ENCODE measurements around the gene LRRC43. TPM values are rescaled to one million over a fixed set of nuclear protein-coding genes. Genes with fewer than 3 reads are reported as not detected.

The LRRC43 gene
- total and polyA plus RNA-seq, 10 of the 15 experiments (the other 5 are each of a cell fraction or from before 2014, with no cell fraction given) = 0.23 TPM; not detected in 9

DNA sequence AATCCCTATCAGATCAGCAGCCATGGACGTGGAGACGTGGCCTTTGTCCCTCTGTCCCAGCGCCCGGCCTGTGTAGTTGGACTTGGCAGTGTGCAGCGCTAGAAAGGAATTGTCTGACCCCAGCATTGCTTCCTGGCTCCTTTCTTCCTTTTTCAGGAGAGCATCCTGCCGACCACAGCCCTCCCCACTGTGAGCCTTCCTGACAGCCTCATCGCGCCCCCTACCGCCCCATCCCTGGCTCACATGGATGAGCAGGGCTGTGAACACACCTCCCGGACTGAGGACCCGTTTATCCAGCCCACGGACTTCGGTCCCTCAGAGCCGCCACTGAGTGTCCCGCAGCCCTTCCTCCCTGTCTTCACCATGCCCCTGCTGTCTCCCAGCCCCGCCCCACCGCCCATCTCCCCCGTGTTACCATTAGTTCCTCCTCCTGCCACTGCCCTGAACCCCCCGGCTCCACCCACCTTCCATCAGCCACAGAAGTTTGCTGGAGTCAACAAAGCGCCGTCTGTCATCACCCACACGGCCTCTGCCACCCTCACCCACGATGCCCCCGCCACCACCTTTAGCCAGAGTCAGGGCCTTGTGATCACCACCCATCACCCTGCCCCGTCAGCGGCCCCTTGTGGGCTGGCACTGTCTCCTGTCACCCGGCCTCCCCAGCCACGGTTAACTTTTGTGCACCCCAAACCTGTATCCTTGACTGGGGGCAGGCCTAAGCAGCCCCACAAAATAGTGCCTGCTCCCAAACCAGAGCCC is 49.6 kb upstream of the LRRC43 start (continued):
- TF ChIP-seq, protein P1, sequence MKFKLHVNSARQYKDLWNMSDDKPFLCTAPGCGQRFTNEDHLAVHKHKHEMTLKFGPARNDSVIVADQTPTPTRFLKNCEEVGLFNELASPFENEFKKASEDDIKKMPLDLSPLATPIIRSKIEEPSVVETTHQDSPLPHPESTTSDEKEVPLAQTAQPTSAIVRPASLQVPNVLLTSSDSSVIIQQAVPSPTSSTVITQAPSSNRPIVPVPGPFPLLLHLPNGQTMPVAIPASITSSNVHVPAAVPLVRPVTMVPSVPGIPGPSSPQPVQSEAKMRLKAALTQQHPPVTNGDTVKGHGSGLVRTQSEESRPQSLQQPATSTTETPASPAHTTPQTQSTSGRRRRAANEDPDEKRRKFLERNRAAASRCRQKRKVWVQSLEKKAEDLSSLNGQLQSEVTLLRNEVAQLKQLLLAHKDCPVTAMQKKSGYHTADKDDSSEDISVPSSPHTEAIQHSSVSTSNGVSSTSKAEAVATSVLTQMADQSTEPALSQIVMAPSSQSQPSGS (IDR thresholded peaks at IDR 0.05; ENCODE audit: low read length) = no peak
- no peak for TF ChIP-seq HDGF (IDR thresholded peaks at IDR 0.05)

DNA sequence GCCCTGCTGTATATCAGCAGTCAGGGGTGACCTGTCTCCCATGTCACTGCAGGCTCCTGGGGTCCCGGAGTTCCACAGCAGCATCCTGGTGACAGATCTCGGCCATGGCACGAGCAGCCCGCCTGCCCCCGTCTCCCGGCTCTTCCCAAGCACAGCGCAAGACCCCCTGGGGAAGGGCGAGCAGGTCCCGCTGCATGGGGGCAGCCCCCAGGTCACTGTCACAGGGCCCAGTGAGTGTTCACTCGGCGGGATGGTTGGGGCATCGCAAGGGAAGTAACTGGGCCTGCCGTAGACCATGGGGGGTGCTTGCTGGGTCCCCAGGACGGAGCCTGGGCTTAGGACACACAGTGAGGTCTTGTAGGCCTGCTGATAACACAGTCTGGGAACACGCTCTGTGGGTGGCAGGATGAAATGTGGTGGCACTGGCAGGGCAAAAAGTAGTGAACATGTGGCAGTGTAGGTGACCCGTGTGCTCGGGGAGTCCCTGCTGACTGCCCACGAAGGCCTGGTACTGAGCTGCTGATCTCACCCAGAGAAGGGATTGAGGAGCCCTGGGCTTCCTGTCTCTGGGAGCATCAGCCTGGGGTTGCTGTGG is 47.4 kb upstream of the LRRC43 start:
- H3K4me3 ChIP-seq = no peak overlapping the region
- ChIA-PET RAD21 (ENCODE audit: unreplicated experiment) (no interaction called here), SMC1A (ENCODE audit: uncharacterized antibody, unreplicated experiment) (no interaction called here), POLR2A (no interaction called here), CTCF (no interaction called here)
- no peaks in the 10 kb centered on the region for H3K9me3 ChIP-seq (replicated peaks; ENCODE audit: control insufficient read depth, insufficient read depth, low read length)
- H3K27me3 ChIP-seq (replicated peaks in 1 of 2; ENCODE audit: control insufficient read depth in 2 of 2, insufficient read depth in 2 of 2, low read length in 1 of 2) = no peaks in the 10 kb centered on the region
- H2AFZ ChIP-seq (ENCODE audit: control insufficient read depth, low read depth, low read length) = no peak overlapping the region
- no peak for FAIRE-seq
- H3K79me2 ChIP-seq (ENCODE audit: control insufficient read depth, insufficient read depth, low read length) = no peaks in the 10 kb centered on the region
- intact Hi-C loops (cut with micrococcal nuclease; ENCODE audit: unreplicated experiment) = no loop called here
- H3K9ac ChIP-seq (ENCODE audit: control insufficient read depth, insufficient read depth, low read length) = no peak overlapping the region
- no peak for DNase-seq (ENCODE audit: low read depth, low spot score)
- 86% methylated on average over 18 of the region's 18 CpGs for WGBS (ENCODE audit: insufficient coverage, insufficient replicate concordance, low lambda C conversion rate, missing lambda C conversion rate)
- no peak overlapping the region for H3K27ac ChIP-seq (ENCODE audit: control insufficient read depth, insufficient read depth)
- in situ Hi-C loops (cut with MboI) = no loop called here
- no peaks in the 10 kb centered on the region for H3K4me1 ChIP-seq (ENCODE audit: control insufficient read depth, insufficient read depth, low read length)
- no peaks in the 10 kb centered on the region for H4K20me1 ChIP-seq (ENCODE audit: control insufficient read depth, insufficient read depth)
- peaks cover 0 to 3% of the 10 kb centered on the region in 2 experiments; a peak in 2 of 4 replicates for H3K36me3 ChIP-seq (ENCODE audit: control insufficient read depth in 2 of 2, insufficient read depth in 2 of 2, low read length in 1 of 2)
- TF ChIP-seq TARDBP (IDR thresholded peaks at IDR 0.05; ENCODE audit: borderline replicate concordance) (no peak), NBN (IDR thresholded peaks at IDR 0.05) (no peak), LARP7 (IDR thresholded peaks at IDR 0.05) (no peak), ZZZ3 (IDR thresholded peaks at IDR 0.05; ENCODE audit: control insufficient read depth, insufficient read length, low read depth) (no peak), ZNF622 (IDR thresholded peaks at IDR 0.05) (no peak), ZNF274 (IDR thresholded peaks at IDR 0.05; ENCODE audit: insufficient read depth, insufficient read length) (no peak), YY1 (IDR thresholded peaks at IDR 0.05; ENCODE audit: low read depth, low read length) (no peak)
- TF ChIP-seq, protein P2, sequence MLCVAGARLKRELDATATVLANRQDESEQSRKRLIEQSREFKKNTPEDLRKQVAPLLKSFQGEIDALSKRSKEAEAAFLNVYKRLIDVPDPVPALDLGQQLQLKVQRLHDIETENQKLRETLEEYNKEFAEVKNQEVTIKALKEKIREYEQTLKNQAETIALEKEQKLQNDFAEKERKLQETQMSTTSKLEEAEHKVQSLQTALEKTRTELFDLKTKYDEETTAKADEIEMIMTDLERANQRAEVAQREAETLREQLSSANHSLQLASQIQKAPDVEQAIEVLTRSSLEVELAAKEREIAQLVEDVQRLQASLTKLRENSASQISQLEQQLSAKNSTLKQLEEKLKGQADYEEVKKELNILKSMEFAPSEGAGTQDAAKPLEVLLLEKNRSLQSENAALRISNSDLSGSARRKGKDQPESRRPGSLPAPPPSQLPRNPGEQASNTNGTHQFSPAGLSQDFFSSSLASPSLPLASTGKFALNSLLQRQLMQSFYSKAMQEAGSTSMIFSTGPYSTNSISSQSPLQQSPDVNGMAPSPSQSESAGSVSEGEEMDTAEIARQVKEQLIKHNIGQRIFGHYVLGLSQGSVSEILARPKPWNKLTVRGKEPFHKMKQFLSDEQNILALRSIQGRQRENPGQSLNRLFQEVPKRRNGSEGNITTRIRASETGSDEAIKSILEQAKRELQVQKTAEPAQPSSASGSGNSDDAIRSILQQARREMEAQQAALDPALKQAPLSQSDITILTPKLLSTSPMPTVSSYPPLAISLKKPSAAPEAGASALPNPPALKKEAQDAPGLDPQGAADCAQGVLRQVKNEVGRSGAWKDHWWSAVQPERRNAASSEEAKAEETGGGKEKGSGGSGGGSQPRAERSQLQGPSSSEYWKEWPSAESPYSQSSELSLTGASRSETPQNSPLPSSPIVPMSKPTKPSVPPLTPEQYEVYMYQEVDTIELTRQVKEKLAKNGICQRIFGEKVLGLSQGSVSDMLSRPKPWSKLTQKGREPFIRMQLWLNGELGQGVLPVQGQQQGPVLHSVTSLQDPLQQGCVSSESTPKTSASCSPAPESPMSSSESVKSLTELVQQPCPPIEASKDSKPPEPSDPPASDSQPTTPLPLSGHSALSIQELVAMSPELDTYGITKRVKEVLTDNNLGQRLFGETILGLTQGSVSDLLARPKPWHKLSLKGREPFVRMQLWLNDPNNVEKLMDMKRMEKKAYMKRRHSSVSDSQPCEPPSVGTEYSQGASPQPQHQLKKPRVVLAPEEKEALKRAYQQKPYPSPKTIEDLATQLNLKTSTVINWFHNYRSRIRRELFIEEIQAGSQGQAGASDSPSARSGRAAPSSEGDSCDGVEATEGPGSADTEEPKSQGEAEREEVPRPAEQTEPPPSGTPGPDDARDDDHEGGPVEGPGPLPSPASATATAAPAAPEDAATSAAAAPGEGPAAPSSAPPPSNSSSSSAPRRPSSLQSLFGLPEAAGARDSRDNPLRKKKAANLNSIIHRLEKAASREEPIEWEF (IDR thresholded peaks at IDR 0.05; ENCODE audit: insufficient replicate concordance, low read depth, low read length) = no peak
- TF ChIP-seq, protein P3, sequence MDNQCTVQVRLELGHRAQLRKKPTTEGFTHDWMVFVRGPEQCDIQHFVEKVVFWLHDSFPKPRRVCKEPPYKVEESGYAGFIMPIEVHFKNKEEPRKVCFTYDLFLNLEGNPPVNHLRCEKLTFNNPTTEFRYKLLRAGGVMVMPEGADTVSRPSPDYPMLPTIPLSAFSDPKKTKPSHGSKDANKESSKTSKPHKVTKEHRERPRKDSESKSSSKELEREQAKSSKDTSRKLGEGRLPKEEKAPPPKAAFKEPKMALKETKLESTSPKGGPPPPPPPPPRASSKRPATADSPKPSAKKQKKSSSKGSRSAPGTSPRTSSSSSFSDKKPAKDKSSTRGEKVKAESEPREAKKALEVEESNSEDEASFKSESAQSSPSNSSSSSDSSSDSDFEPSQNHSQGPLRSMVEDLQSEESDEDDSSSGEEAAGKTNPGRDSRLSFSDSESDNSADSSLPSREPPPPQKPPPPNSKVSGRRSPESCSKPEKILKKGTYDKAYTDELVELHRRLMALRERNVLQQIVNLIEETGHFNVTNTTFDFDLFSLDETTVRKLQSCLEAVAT (IDR thresholded peaks at IDR 0.05) = no peak
- no peak overlapping the region for H3K4me2 ChIP-seq (ENCODE audit: control insufficient read depth, insufficient read depth)
- no TSS peak for BruUV-seq (replicated peaks)
- ATAC-seq = no peak

Measured in GM12878 (cell line).